CD4-positive, alpha-beta T cell treated with Interleukin-1 beta for 1 hour (primary cell): ENCODE results near the gene CALHM4.

Source experiments
- DNase-seq, 2 donors: peaks; one replicate each; pipeline ENCODE4 v3.0.0-alpha.2; 2020 to 2022

CALHM4 gene

GRCh38 chr6:116543149-116543548, 10.4 kb upstream of the CALHM4 start:
- no peak for DNase-seq

GRCh38 chr6:116545651-116546050, 7.9 kb upstream of the CALHM4 start, which contains the start of gene TRAPPC3L:
Gene TRAPPC3L (minus strand): TSS chr6:116545684. CDS start chr6:116545514, 170 bp downstream.
- DNase-seq: no peak

- DNase-seq: no peak
Measured at GRCh38 chr6:116547358-116547757, 6.2 kb upstream of the CALHM4 start.

GRCh38 chr6:116550796-116551195, 2.8 kb upstream of the CALHM4 start:
- DNase-seq: no peak

- no peak for DNase-seq
Measured at GRCh38 chr6:116556065-116556464, 2.5 kb downstream of the CALHM4 start.

- DNase-seq: no peak
Measured at GRCh38 chr6:116556814-116557415, 3.4 kb downstream of the CALHM4 start.

- DNase-seq: no peak
Measured at GRCh38 chr6:116557893-116558292, 4.3 kb downstream of the CALHM4 start.

- no peak for DNase-seq
Measured at GRCh38 chr6:116560130-116560529, 6.6 kb downstream of the CALHM4 start.

GRCh38 chr6:116561377-116562018, 7.9 kb downstream of the CALHM4 start:
- peak; percentile 63 to 76 for DNase-seq

GRCh38 chr6:116562019-116562403, 8.5 kb downstream of the CALHM4 start:
- no peak for DNase-seq

- DNase-seq: no peak
Measured at GRCh38 chr6:116562614-116563013, 9.1 kb downstream of the CALHM4 start.

GRCh38 chr6:116563830-116564229, 10.3 kb downstream of the CALHM4 start:
- DNase-seq: no peak

GRCh38 chr6:116564311-116564710, 10.8 kb downstream of the CALHM4 start:
- no peak for DNase-seq

- peak in 1 of 2 donors; percentile 21 for DNase-seq
Measured at GRCh38 chr6:116564921-116565872, 11.6 kb downstream of the CALHM4 start.

- DNase-seq: no peak
Measured at GRCh38 chr6:116568111-116568510, 14.6 kb downstream of the CALHM4 start.

- DNase-seq: no peak
Measured at GRCh38 chr6:116568821-116569755, 15.5 kb downstream of the CALHM4 start.

- DNase-seq: peak; percentile 99
Measured at GRCh38 chr6:116570856-116571682, 17.5 kb downstream of the CALHM4 start, which contains the start of gene RWDD1. Gene RWDD1 (plus strand): TSS chr6:116571504. CDS start chr6:116571583, 79 bp downstream.

GRCh38 chr6:116571683-116572000, 18.1 kb downstream of the CALHM4 start:
- DNase-seq: no peak

GRCh38 chr6:116572162-116572561, 18.6 kb downstream of the CALHM4 start:
- DNase-seq: no peak

- DNase-seq: no peak
Measured at GRCh38 chr6:116575227-116575626, 21.7 kb downstream of the CALHM4 start.

- DNase-seq: no peak
Measured at GRCh38 chr6:116577486-116577885, 23.9 kb downstream of the CALHM4 start.

GRCh38 chr6:116578335-116578734, 24.8 kb downstream of the CALHM4 start:
- no peak for DNase-seq
